GM23338 (cell line): Measurements from ENCODE around the gene UCN3. TPM values are rescaled to one million over a fixed set of nuclear protein-coding genes. Genes with fewer than 3 reads are reported as not detected.

ENCODE experiments used
- ATAC-seq: fragments of 200-7000 bp; cut with Tn5 transposase; 3 replicates; pipeline ENCODE4 v1.9.1; 2020
- DNase-seq: peaks from one replicate; pipeline ENCODE4 v3.0.0-alpha.2; 2015; ENCODE audit warnings: low spot score
- H2AFZ ChIP-seq: fragments of 200-600 bp; sonication (generic); 2 replicates; pipeline ENCODE4 v1.8.0; 2016; ENCODE audit warnings: antibody characterized with exemption, mild to moderate bottlenecking, moderate library complexity
- H3F3A ChIP-seq: fragments of 200-600 bp; sonication (generic); replicated peaks from 2 replicates; pipeline ENCODE4 v1.8.0; 2017; ENCODE audit warnings: antibody characterized with exemption, mixed run types, low read depth
- H3K27ac ChIP-seq: fragments of 200-600 bp; sonication (generic); 2 replicates; pipeline ENCODE4 v1.6.1; 2016; ENCODE audit warnings: low read depth
- H3K27me3 ChIP-seq: fragments of 200-600 bp; sonication (generic); 2 replicates; pipeline ENCODE4 v1.8.0; 2016; ENCODE audit warnings: mild to moderate bottlenecking, mixed run types, moderate library complexity; ENCODE audit not compliant: insufficient read depth
- H3K36me3 ChIP-seq: fragments of 200-600 bp; sonication (generic); 2 replicates; pipeline ENCODE4 v1.8.0; 2016; ENCODE audit warnings: mild to moderate bottlenecking; ENCODE audit not compliant: insufficient read depth
- H3K4me1 ChIP-seq: fragments of 200-600 bp; sonication (generic); 2 replicates; pipeline ENCODE4 v1.8.0; 2016; ENCODE audit warnings: mild to moderate bottlenecking, moderate library complexity; ENCODE audit not compliant: insufficient read depth
- H3K4me2 ChIP-seq: fragments of 200-600 bp; sonication (generic); 2 replicates; pipeline ENCODE4 v1.7.1; 2017; ENCODE audit warnings: mixed run types
- H3K4me3 ChIP-seq: fragments of 200-600 bp; sonication (generic); 2 replicates; pipeline ENCODE4 v1.6.1; 2016; ENCODE audit warnings: mixed run types
- H3K79me2 ChIP-seq: fragments of 200-600 bp; sonication (generic); replicated peaks from 2 replicates; pipeline ENCODE4 v1.8.0; 2017; ENCODE audit warnings: mild to moderate bottlenecking; ENCODE audit not compliant: insufficient read depth
- H3K9me2 ChIP-seq: fragments of 200-600 bp; sonication (generic); 2 replicates; pipeline ENCODE4 v1.8.0; 2017; ENCODE audit not compliant: insufficient read depth
- H4K20me1 ChIP-seq: fragments of 200-600 bp; sonication (generic); replicated peaks from 2 replicates; pipeline ENCODE4 v1.8.0; 2017; ENCODE audit warnings: mild to moderate bottlenecking; ENCODE audit not compliant: insufficient read depth
- H3K27ac Mint-ChIP-seq: 2 replicates; pipeline ENCODE4 v1.8.0; 2020; ENCODE audit warnings: inconsistent platforms, mild to moderate bottlenecking, moderate library complexity, mixed read lengths
- H3K27me3 Mint-ChIP-seq: 3 replicates; pipeline ENCODE4 v1.8.0; 2022; ENCODE audit warnings: low read depth, mild to moderate bottlenecking, moderate library complexity, mixed read lengths, inconsistent platforms; ENCODE audit not compliant: insufficient read depth, poor library complexity
- H3K36me3 Mint-ChIP-seq: 3 replicates; pipeline ENCODE4 v1.8.0; 2021; ENCODE audit warnings: low read depth, mild to moderate bottlenecking, inconsistent platforms, moderate library complexity, mixed read lengths
- H3K4me1 Mint-ChIP-seq: 3 replicates; pipeline ENCODE4 v1.8.0; 2020; ENCODE audit warnings: mild to moderate bottlenecking, inconsistent platforms, mixed read lengths
- H3K4me3 Mint-ChIP-seq: 3 replicates; pipeline ENCODE4 v1.8.0; 2021; ENCODE audit warnings: moderate library complexity, mild to moderate bottlenecking, inconsistent platforms, mixed read lengths
- H3K9me3 Mint-ChIP-seq: 3 replicates; pipeline ENCODE4 v1.8.0; 2020; ENCODE audit warnings: moderate library complexity, mild to moderate bottlenecking, inconsistent platforms, mixed read lengths
- CREB1 ChIP-seq: fragments of 250-450 bp; sonication (Bioruptor Pico); IDR thresholded peaks from 2 replicates; pipeline ENCODE4 v1.5.0; 2020; ENCODE audit warnings: low read depth, mild to moderate bottlenecking, moderate library complexity
- EZH2 ChIP-seq: fragments of 200-600 bp; sonication (generic); IDR thresholded peaks from one replicate; pipeline ENCODE4 v1.8.0; 2017; ENCODE audit warnings: antibody characterized with exemption, mild to moderate bottlenecking, low read depth; ENCODE audit not compliant: unreplicated experiment
- EZH2phosphoT487 ChIP-seq: fragments of 200-600 bp; sonication (generic); IDR thresholded peaks from one replicate; pipeline ENCODE4 v1.8.1; 2018; ENCODE audit warnings: antibody characterized with exemption; ENCODE audit not compliant: unreplicated experiment
- JUNB ChIP-seq: IDR thresholded peaks from one replicate; pipeline ENCODE4 v1.6.1; 2016; ENCODE audit warnings: antibody characterized with exemption; ENCODE audit not compliant: unreplicated experiment
- NANOG ChIP-seq: IDR thresholded peaks from 2 replicates; pipeline ENCODE4 v1.6.1; 2016; ENCODE audit warnings: antibody characterized with exemption, borderline replicate concordance
- POLR2AphosphoS5 ChIP-seq: IDR thresholded peaks from 2 replicates; pipeline ENCODE4 v1.6.1; 2016; ENCODE audit warnings: antibody characterized with exemption, low read depth
- STAT1 ChIP-seq: IDR thresholded peaks from one replicate; pipeline ENCODE4 v1.6.1; 2016; ENCODE audit warnings: antibody characterized with exemption; ENCODE audit not compliant: unreplicated experiment
- ZNF114 ChIP-seq: fragments of 250-450 bp; sonication (Bioruptor Pico); IDR thresholded peaks from 2 replicates; pipeline ENCODE4 v1.5.0; 2020; ENCODE audit warnings: mild to moderate bottlenecking, moderate library complexity
- ZNF331 ChIP-seq: fragments of 250-450 bp; sonication (Bioruptor Pico); IDR thresholded peaks from 2 replicates; pipeline ENCODE4 v1.5.0; 2020; ENCODE audit warnings: low read depth, mild to moderate bottlenecking, moderate library complexity
- polyA plus RNA-seq: library from polyadenylated mRNA; unstranded; fragments of >200 nt; fragmentation: Nextera tagmentation; extraction: Ambion mirVana; gene quantifications from 2 replicates; pipeline ENCODE4 v1.2.1, GENCODE V29; 2016
- total RNA-seq: library from RNA; depleted of rRNA; stranded (reverse); fragments of >200 nt; shearing (Covaris generic); gene quantifications from 2 replicates; pipeline ENCODE4 v1.2.3, GENCODE V29; 2014
- TF ChIP-seq, protein P1 (sequence below): IDR thresholded peaks from 2 replicates; pipeline ENCODE4 v1.6.1; 2016; ENCODE audit warnings: antibody characterized with exemption
- TF ChIP-seq, protein P2 (sequence below): IDR thresholded peaks from one replicate; pipeline ENCODE4 v1.6.1; 2018; ENCODE audit warnings: antibody characterized with exemption; ENCODE audit not compliant: unreplicated experiment
- TF ChIP-seq, protein P3 (sequence below), 2 experiments: fragments of 200-600 bp in 1 of 2; sonication (generic) in 1 of 2; conservative IDR thresholded peaks; 2 replicates each; pipeline versions ENCODE4 v1.5.1 to v1.6.1; 2016 to 2017; ENCODE audit warnings: antibody characterized with exemption in 2 of 2, low read depth in 2 of 2, mild to moderate bottlenecking in 2 of 2, moderate library complexity in 1 of 2
- TF ChIP-seq, protein P4 (sequence below): fragments of 250-450 bp; sonication (Bioruptor Pico); IDR thresholded peaks from 2 replicates; pipeline ENCODE4 v1.5.0; 2020; ENCODE audit warnings: mild to moderate bottlenecking, moderate library complexity

UCN3 gene
- total and polyA plus RNA-seq, 2 experiments from 2014 or later: not detected

DNA sequence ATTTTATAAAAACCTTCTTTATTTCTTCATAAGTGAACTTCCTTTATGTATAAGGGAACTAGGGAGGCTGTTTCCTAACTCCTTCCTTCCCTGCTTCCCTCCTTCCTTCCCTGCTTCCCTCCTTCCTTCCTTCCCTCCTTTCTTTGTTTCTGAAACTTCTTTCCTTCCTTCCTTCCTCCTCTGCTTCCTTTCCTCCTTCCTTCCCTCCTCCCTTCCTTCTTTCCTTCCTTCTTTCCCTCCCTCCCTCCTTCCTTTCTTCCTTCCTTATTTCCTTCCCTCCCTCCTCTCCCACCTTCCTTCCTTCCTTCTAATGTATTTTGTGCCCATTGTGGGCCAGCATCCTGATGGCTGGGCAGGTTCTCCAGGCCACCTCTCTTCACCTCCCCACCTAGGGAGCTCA, 26.8 kb upstream of the UCN3 start:
- Histone ChIP-seq H3F3A (no peaks in the 10 kb centered on the region), H4K20me1 (no peaks in the 10 kb centered on the region), H3K36me3 (no peaks in the 10 kb centered on the region), H3K79me2 (no peaks in the 10 kb centered on the region), H3K27me3 (no peaks in the 10 kb centered on the region), H3K4me2 (no peak overlapping the region), H2AFZ (no peak overlapping the region), H3K4me1 (no peaks in the 10 kb centered on the region), H3K27ac (no peak overlapping the region), H3K4me3 (no peak overlapping the region), H3K9me2 (peaks cover 5% of the 10 kb centered on the region; the same call in 1 of the 2 replicates)
- DNase-seq: no peak
- H3K27ac Mint-ChIP-seq: no peak overlapping the region
- peaks cover 9% of the 10 kb centered on the region for H3K27me3 Mint-ChIP-seq
- no peak for ATAC-seq
- H3K9me3 Mint-ChIP-seq: peaks cover 12% of the 10 kb centered on the region
- no peaks in the 10 kb centered on the region; the same call in 2 of the 3 replicates for H3K36me3 Mint-ChIP-seq
- no peak overlapping the region for H3K4me3 Mint-ChIP-seq
- TF ChIP-seq ZNF114 (no peak), CREB1 (CRISPR knock-in tag) (no peak), STAT1 (no peak), ZNF331 (CRISPR knock-in tag) (no peak), POLR2AphosphoS5 (no peak), JUNB (no peak), NANOG (no peak), EZH2 (no peak), EZH2phosphoT487 (no peak)
- TF ChIP-seq, protein P1, sequence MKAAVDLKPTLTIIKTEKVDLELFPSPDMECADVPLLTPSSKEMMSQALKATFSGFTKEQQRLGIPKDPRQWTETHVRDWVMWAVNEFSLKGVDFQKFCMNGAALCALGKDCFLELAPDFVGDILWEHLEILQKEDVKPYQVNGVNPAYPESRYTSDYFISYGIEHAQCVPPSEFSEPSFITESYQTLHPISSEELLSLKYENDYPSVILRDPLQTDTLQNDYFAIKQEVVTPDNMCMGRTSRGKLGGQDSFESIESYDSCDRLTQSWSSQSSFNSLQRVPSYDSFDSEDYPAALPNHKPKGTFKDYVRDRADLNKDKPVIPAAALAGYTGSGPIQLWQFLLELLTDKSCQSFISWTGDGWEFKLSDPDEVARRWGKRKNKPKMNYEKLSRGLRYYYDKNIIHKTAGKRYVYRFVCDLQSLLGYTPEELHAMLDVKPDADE: no peak
- TF ChIP-seq, protein P2, sequence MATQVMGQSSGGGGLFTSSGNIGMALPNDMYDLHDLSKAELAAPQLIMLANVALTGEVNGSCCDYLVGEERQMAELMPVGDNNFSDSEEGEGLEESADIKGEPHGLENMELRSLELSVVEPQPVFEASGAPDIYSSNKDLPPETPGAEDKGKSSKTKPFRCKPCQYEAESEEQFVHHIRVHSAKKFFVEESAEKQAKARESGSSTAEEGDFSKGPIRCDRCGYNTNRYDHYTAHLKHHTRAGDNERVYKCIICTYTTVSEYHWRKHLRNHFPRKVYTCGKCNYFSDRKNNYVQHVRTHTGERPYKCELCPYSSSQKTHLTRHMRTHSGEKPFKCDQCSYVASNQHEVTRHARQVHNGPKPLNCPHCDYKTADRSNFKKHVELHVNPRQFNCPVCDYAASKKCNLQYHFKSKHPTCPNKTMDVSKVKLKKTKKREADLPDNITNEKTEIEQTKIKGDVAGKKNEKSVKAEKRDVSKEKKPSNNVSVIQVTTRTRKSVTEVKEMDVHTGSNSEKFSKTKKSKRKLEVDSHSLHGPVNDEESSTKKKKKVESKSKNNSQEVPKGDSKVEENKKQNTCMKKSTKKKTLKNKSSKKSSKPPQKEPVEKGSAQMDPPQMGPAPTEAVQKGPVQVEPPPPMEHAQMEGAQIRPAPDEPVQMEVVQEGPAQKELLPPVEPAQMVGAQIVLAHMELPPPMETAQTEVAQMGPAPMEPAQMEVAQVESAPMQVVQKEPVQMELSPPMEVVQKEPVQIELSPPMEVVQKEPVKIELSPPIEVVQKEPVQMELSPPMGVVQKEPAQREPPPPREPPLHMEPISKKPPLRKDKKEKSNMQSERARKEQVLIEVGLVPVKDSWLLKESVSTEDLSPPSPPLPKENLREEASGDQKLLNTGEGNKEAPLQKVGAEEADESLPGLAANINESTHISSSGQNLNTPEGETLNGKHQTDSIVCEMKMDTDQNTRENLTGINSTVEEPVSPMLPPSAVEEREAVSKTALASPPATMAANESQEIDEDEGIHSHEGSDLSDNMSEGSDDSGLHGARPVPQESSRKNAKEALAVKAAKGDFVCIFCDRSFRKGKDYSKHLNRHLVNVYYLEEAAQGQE: no peak
- TF ChIP-seq, protein P3, sequence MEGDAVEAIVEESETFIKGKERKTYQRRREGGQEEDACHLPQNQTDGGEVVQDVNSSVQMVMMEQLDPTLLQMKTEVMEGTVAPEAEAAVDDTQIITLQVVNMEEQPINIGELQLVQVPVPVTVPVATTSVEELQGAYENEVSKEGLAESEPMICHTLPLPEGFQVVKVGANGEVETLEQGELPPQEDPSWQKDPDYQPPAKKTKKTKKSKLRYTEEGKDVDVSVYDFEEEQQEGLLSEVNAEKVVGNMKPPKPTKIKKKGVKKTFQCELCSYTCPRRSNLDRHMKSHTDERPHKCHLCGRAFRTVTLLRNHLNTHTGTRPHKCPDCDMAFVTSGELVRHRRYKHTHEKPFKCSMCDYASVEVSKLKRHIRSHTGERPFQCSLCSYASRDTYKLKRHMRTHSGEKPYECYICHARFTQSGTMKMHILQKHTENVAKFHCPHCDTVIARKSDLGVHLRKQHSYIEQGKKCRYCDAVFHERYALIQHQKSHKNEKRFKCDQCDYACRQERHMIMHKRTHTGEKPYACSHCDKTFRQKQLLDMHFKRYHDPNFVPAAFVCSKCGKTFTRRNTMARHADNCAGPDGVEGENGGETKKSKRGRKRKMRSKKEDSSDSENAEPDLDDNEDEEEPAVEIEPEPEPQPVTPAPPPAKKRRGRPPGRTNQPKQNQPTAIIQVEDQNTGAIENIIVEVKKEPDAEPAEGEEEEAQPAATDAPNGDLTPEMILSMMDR (conservative IDR thresholded peaks at IDR 0.05; ENCODE audit: low read depth in 2 of 2): no peak
- TF ChIP-seq, protein P4, sequence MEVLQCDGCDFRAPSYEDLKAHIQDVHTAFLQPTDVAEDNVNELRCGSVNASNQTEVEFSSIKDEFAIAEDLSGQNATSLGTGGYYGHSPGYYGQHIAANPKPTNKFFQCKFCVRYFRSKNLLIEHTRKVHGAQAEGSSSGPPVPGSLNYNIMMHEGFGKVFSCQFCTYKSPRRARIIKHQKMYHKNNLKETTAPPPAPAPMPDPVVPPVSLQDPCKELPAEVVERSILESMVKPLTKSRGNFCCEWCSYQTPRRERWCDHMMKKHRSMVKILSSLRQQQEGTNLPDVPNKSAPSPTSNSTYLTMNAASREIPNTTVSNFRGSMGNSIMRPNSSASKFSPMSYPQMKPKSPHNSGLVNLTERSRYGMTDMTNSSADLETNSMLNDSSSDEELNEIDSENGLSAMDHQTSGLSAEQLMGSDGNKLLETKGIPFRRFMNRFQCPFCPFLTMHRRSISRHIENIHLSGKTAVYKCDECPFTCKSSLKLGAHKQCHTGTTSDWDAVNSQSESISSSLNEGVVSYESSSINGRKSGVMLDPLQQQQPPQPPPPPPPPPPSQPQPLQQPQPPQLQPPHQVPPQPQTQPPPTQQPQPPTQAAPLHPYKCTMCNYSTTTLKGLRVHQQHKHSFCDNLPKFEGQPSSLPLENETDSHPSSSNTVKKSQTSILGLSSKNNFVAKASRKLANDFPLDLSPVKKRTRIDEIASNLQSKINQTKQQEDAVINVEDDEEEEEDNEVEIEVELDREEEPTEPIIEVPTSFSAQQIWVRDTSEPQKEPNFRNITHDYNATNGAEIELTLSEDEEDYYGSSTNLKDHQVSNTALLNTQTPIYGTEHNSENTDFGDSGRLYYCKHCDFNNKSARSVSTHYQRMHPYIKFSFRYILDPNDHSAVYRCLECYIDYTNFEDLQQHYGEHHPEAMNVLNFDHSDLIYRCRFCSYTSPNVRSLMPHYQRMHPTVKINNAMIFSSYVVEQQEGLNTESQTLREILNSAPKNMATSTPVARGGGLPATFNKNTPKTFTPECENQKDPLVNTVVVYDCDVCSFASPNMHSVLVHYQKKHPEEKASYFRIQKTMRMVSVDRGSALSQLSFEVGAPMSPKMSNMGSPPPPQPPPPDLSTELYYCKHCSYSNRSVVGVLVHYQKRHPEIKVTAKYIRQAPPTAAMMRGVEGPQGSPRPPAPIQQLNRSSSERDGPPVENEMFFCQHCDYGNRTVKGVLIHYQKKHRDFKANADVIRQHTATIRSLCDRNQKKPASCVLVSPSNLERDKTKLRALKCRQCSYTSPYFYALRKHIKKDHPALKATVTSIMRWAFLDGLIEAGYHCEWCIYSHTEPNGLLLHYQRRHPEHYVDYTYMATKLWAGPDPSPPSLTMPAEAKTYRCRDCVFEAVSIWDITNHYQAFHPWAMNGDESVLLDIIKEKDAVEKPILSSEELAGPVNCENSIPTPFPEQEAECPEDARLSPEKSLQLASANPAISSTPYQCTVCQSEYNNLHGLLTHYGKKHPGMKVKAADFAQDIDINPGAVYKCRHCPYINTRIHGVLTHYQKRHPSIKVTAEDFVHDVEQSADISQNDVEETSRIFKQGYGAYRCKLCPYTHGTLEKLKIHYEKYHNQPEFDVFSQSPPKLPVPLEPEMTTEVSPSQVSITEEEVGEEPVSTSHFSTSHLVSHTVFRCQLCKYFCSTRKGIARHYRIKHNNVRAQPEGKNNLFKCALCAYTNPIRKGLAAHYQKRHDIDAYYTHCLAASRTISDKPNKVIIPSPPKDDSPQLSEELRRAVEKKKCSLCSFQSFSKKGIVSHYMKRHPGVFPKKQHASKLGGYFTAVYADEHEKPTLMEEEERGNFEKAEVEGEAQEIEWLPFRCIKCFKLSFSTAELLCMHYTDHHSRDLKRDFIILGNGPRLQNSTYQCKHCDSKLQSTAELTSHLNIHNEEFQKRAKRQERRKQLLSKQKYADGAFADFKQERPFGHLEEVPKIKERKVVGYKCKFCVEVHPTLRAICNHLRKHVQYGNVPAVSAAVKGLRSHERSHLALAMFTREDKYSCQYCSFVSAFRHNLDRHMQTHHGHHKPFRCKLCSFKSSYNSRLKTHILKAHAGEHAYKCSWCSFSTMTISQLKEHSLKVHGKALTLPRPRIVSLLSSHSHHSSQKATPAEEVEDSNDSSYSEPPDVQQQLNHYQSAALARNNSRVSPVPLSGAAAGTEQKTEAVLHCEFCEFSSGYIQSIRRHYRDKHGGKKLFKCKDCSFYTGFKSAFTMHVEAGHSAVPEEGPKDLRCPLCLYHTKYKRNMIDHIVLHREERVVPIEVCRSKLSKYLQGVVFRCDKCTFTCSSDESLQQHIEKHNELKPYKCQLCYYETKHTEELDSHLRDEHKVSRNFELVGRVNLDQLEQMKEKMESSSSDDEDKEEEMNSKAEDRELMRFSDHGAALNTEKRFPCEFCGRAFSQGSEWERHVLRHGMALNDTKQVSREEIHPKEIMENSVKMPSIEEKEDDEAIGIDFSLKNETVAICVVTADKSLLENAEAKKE (CRISPR knock-in tag): no peak
- H3K4me1 Mint-ChIP-seq: no peaks in the 10 kb centered on the region
